ENCODE results near the gene PRDM11.
A peak's percentile ranks its signal among the peaks of the same experiment; 100 is the strongest.

Gene PRDM11

DNA sequence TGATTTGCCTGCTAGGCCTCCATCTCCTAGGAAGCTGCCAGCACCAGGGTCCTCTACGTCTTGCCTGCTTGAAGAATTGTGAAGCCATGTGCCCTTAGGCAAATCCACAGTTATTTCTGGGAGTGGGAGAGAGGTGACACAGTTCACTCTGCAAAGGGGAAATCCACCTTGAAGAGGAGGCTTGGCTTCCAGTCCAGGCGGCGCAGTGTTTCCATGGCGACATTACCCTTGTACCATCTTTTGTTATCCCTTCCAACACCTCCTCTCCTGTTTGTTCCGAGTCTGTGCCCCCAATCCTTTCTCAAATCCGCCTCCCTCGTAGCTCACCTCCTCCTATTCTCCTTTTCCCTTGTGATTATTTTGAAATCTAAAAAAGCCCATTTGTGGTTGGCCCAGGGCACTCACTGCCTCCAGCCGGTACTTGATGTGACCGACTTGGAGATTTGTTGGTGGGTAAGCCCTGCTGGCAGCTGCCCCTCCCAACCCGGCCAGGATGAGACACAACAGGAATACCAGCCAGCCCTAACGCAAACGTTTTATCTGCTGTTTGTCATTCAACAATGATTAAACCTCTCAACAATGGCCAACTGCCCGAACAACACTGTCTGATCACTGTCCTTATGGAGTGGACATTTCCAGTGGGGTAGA is 121.3 kb downstream of the PRDM11 start:
- no peak for DNase-seq

DNA sequence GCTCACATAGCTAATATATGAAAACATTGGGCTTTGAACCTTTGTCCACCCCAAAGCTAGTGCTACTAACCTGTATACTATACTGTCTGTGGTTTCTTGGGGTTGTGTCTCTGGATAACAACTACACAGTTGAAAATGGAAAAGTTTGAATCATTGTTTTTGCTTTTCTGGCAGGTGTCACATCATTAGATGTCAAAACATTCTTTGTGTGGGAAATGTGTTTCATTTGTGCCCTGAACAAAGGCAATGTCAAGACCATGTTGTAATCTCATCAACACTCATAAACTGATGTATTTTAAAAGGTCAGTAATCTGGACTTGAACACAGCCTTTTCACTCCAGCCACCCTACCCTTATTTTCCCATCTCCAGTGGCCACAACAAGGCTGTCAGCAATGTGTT is 123.2 kb downstream of the PRDM11 start:
- DNase-seq = no peak

DNA sequence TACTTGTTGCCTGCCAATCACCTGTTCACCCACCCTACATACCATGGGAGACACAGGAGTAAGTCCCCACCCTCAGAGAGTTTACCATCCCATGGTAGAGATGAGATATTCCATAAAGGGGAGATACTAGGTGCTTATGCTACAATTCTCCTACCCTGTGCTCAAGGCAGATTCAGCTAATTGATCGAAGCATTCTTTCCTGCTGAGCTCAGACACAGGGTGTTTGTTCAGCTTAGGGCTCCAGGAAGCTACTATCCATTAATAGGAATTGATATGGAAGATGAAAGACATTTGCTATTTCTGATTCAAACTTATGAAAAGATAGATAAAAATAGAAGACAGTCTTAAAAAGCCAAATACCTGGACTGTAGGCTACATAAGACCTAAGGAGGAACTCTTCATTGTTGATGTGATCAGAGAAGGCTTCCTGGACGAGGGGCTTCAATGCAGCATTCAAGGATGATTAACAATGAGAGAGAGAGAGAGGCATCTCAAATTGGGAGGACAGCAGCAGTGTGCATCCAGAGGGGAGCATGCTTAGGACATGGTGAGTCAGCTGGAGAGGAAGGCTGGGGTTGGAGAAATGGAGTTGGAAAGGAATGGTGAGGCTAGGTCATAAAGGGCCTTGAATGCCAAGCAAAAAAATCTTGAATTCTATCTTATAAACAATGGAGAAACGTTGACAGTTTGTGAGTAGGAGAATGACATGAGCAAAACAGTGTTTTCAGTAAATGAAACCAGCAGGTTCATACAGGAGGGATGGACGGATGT is 124.7 kb downstream of the PRDM11 start:
- no peak for DNase-seq

- DNase-seq = no peak
Measured at GRCh38 chr11:45272701-45273100, 126.3 kb downstream of the PRDM11 start.

GRCh38 chr11:45273509-45273908 is 127.1 kb downstream of the PRDM11 start:
- DNase-seq = no peak

DNA sequence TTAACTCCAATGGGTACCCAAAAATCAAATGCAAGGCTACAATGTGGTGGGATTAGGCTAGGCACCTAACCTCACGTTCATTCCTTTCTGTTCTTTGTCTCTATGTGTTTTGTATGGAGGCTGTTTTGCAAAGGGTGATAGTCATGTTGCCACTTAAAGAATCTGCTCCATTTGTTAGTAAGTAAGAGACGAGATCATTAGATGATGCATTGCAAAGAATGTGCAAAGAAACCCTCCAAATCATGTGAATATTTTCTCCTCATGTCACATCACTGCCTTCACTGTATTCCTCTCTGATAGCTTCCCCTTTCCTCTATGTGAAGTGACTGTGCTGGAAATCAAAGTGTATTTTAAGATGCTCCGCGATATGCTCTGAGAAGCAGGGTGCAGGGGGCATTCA is 127.8 kb downstream of the PRDM11 start:
- no peak for DNase-seq

DNA sequence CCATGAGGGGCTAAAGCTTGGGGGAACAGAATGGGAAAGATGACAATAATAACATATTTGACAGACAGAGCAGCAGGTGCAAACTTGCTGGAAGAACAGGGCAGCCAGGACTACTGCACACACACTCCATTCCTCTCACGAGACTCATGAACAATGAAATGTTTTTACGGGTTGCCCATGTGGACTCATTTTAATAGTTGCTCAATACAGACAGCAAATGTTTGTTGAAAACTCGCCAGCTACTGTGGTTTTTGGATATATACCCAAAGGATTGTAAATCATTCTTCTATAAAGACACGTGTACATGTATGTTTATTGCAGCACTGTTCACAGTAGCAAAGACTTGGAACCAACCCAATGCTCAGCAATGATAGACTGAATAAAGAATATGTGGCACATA is 129.4 kb downstream of the PRDM11 start:
- no peak for DNase-seq

- DNase-seq = peak; percentile 13
Measured at GRCh38 chr11:45278714-45279113, 132.3 kb downstream of the PRDM11 start.

GRCh38 chr11:45279645-45280044 is 133.2 kb downstream of the PRDM11 start:
- DNase-seq = no peak

- peak; percentile 12 for DNase-seq
Measured at GRCh38 chr11:45280449-45280848, 134.0 kb downstream of the PRDM11 start.

- peak; percentile 21 for DNase-seq
Measured at GRCh38 chr11:45282081-45282480, 135.6 kb downstream of the PRDM11 start.

Data from right forelimb (tissue), 1 donor.